Central memory CD8-positive, alpha-beta T cell (primary cell): ENCODE results near the gene GALNT9.
"Not testable (repeated sequence)": the region's sequence is repeated elsewhere in the genome, so short reads cannot be mapped to it uniquely, and the experiment has no call there.

Experiments
- ATAC-seq: fragments of 150-1000 bp; cut with Tn5 transposase; replicated peaks from 2 replicates; pipeline ENCODE4 v1.10.0; 2022; ENCODE audit warnings: mild to moderate bottlenecking, moderate FRiP score, moderate number of reproducible peaks; ENCODE audit not compliant: poor library complexity, severe bottlenecking; ENCODE audit errors: extremely low read depth
- DNase-seq, 2 donors: peaks; one replicate each; pipeline ENCODE4 v3.0.0; 2021; ENCODE audit warnings: low spot score in 2 of 2
- H3K27ac Mint-ChIP-seq: one replicate; pipeline ENCODE4 v1.8.0; 2022; ENCODE audit warnings: low read depth, mild to moderate bottlenecking, moderate library complexity, mixed read lengths
- H3K27me3 Mint-ChIP-seq: one replicate; pipeline ENCODE4 v1.8.0; 2022; ENCODE audit warnings: mixed read lengths
- H3K36me3 Mint-ChIP-seq: one replicate; pipeline ENCODE4 v1.8.0; 2022; ENCODE audit warnings: mild to moderate bottlenecking, moderate library complexity, mixed read lengths; ENCODE audit not compliant: insufficient read depth
- H3K4me1 Mint-ChIP-seq: one replicate; pipeline ENCODE4 v1.8.0; 2022; ENCODE audit warnings: mixed read lengths
- H3K4me3 Mint-ChIP-seq: one replicate; pipeline ENCODE4 v1.8.0; 2022; ENCODE audit warnings: mild to moderate bottlenecking, moderate library complexity, mixed read lengths
- H3K9me3 Mint-ChIP-seq: one replicate; pipeline ENCODE4 v1.8.0; 2022; ENCODE audit warnings: mixed read lengths

Gene GALNT9

GRCh38 chr12:132246997-132247717 is 82.2 kb downstream of the GALNT9 start:
- no peaks in the 10 kb centered on the region for H3K9me3 Mint-ChIP-seq
- peaks cover 9% of the 10 kb centered on the region for H3K4me1 Mint-ChIP-seq
- ATAC-seq (no peak), DNase-seq (no peak)
- H3K36me3 Mint-ChIP-seq = no peaks in the 10 kb centered on the region
- H3K4me3 Mint-ChIP-seq = no peak overlapping the region
- H3K27ac Mint-ChIP-seq = no peak overlapping the region
- peaks cover 23% of the 10 kb centered on the region for H3K27me3 Mint-ChIP-seq

DNA sequence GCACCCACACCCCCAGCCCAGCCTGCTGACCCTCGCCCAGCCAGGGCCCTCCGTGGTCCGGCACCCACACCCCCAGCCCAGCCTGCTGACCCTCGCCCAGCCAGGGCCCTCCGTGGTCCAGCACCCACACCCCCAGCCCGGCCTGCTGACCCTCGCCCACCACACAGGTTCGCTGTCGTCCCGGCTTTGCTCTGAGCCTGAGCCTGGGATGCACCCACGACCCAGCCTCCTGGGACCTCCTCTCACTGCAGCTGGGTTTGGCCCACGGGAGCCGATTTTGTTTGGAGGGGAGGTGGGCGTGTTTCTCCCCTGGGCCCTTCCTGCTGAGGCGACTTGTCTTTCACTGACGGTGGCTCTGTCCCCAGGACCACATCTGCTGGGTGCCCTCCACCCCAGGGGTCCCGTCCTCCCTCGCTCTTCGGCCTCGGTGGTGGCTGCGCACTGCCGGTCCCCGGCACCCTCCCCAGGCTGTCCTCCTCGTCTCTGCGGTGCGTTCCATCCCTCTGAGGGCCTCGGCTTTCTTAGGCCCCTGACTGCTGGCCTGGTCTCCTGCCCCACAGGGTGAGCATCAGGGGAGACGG is 83.8 kb downstream of the GALNT9 start:
- ATAC-seq (no peak), DNase-seq (no peak)
- Mint-ChIP-seq H3K27ac (no peak overlapping the region), H3K27me3 (peaks cover 23% of the 10 kb centered on the region), H3K4me1 (peaks cover 9% of the 10 kb centered on the region), H3K4me3 (no peak overlapping the region), H3K9me3 (no peaks in the 10 kb centered on the region), H3K36me3 (no peaks in the 10 kb centered on the region)

GRCh38 chr12:132244724-132245295 is 84.6 kb downstream of the GALNT9 start:
- H3K4me3 Mint-ChIP-seq = no peak overlapping the region
- H3K27me3 Mint-ChIP-seq = peaks cover 18% of the 10 kb centered on the region
- no peaks in the 10 kb centered on the region for H3K9me3 Mint-ChIP-seq
- ATAC-seq (no peak), DNase-seq (no peak)
- no peaks in the 10 kb centered on the region for H3K36me3 Mint-ChIP-seq
- H3K4me1 Mint-ChIP-seq = peaks cover 9% of the 10 kb centered on the region
- H3K27ac Mint-ChIP-seq = no peak overlapping the region

- Mint-ChIP-seq H3K9me3 (no peaks in the 10 kb centered on the region), H3K4me1 (peaks cover 9% of the 10 kb centered on the region), H3K27me3 (peaks cover 8% of the 10 kb centered on the region), H3K4me3 (no peak overlapping the region), H3K36me3 (no peaks in the 10 kb centered on the region), H3K27ac (peak overlapping the region; percentile 56)
- no peak for DNase-seq
- ATAC-seq = no peak
Measured at GRCh38 chr12:132243596-132244310, 85.6 kb downstream of the GALNT9 start.

GRCh38 chr12:132243171-132243570 is 86.2 kb downstream of the GALNT9 start:
- not testable (repeated sequence) for H3K4me1 Mint-ChIP-seq, DNase-seq, H3K4me3 Mint-ChIP-seq, ATAC-seq, H3K27me3 Mint-ChIP-seq, H3K36me3 Mint-ChIP-seq, H3K9me3 Mint-ChIP-seq
- peak overlapping the region; percentile 56 for H3K27ac Mint-ChIP-seq

GRCh38 chr12:132240669-132241007 is 88.8 kb downstream of the GALNT9 start:
- not testable (repeated sequence) for H3K36me3 Mint-ChIP-seq, H3K4me3 Mint-ChIP-seq, DNase-seq, H3K27me3 Mint-ChIP-seq, H3K4me1 Mint-ChIP-seq, H3K9me3 Mint-ChIP-seq, ATAC-seq, H3K27ac Mint-ChIP-seq

GRCh38 chr12:132239796-132240668 is 89.4 kb downstream of the GALNT9 start:
- Mint-ChIP-seq H3K9me3 (no peaks in the 10 kb centered on the region), H3K36me3 (no peaks in the 10 kb centered on the region), H3K27me3 (no peaks in the 10 kb centered on the region), H3K4me1 (peaks cover 9% of the 10 kb centered on the region), H3K27ac (no peak overlapping the region), H3K4me3 (no peak overlapping the region)
- ATAC-seq = no peak
- DNase-seq = no peak

DNA sequence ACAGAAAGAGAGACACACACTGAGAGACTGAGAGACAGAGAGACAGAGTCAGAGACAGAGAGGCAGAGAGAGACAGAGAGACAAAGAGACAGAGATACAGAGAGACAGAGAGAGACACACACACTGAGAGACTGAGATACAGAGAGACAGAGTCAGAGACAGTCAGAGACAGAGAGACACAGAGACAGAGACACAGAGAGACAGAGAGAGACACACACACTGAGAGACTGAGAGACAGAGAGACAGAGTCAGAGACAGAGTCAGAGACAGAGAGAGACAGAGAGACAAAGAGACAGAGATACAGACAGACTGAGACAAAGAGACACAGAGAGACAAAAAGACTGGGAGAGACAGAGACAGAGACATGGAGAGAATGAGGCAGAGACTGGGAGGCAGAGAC is 90.0 kb downstream of the GALNT9 start:
- Mint-ChIP-seq H3K27me3 (no peaks in the 10 kb centered on the region), H3K27ac (peak overlapping the region; percentile 6), H3K36me3 (no peaks in the 10 kb centered on the region), H3K4me3 (no peak overlapping the region), H3K4me1 (peaks cover 9% of the 10 kb centered on the region), H3K9me3 (no peaks in the 10 kb centered on the region)
- no peak for ATAC-seq
- no peak for DNase-seq

DNA sequence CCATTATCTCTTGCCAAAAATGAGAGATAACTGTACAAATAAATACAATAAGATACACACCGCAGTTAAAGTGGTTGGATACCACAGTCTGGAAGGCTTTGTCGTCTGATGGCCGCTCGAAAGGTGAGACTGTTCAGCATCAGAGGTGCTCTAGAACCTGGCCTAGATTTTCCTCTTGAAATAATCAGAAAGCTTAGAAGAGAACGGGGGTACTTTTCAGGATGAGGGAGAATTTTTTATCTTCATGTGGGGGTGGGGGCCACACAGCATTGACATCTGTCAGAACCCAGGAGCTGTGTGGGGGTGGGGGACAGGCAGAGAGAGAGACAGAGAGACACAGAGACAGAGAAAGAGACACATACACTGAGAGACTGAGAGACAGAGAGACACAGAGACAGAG is 90.5 kb downstream of the GALNT9 start:
- Mint-ChIP-seq H3K9me3 (no peaks in the 10 kb centered on the region), H3K27ac (peak overlapping the region; percentile 6), H3K4me3 (no peak overlapping the region), H3K36me3 (no peaks in the 10 kb centered on the region), H3K27me3 (no peaks in the 10 kb centered on the region), H3K4me1 (peaks cover 9% of the 10 kb centered on the region)
- ATAC-seq (no peak), DNase-seq (no peak)

GRCh38 chr12:132238488-132238854 is 90.9 kb downstream of the GALNT9 start:
- no peaks in the 10 kb centered on the region for H3K9me3 Mint-ChIP-seq
- H3K27me3 Mint-ChIP-seq = no peaks in the 10 kb centered on the region
- ATAC-seq (no peak), DNase-seq (no peak)
- H3K4me1 Mint-ChIP-seq = peaks cover 4% of the 10 kb centered on the region
- H3K27ac Mint-ChIP-seq = no peak overlapping the region
- no peaks in the 10 kb centered on the region for H3K36me3 Mint-ChIP-seq
- no peak overlapping the region for H3K4me3 Mint-ChIP-seq

DNA sequence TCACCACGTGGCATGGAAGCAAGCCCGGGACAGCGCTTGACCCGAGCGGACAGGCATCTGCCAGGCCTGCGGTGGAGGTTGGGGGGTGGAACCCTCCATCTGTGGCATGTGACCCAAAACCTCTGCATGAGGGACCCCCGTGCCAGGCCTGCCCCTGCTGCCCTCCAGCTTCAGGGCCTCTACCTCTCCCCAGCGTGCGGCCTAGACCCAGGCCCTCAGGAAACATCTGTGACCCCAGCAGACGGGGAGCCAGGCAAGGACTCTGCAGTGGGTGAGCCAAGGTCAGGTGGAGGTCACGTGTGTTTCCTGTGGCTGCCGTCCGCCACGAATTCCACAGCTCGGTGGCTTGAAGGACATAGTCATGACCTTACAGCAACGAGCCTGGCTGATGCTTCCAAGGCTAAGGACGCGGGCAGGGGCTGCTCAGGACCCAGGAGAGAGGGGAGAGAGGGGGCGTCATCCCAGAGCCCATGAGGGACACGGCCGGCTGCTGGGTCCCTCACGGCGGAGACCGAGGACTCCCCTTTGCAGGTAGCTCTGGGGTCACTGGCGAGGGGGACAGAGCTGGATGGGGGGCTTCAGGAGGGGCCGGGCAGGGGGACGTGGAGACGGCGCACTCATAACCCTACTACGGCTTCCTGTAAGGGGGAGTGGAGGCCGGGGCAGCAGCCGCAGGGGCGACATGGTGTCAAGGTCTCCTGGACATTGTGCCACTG is 91.5 kb downstream of the GALNT9 start:
- Mint-ChIP-seq H3K27me3 (no peaks in the 10 kb centered on the region), H3K4me3 (no peak overlapping the region), H3K27ac (no peak overlapping the region), H3K36me3 (no peaks in the 10 kb centered on the region), H3K4me1 (no peaks in the 10 kb centered on the region), H3K9me3 (no peaks in the 10 kb centered on the region)
- DNase-seq (no peak), ATAC-seq (no peak)
